ENCODE data around the gene GNA14. TPM values are rescaled to one million over a fixed set of nuclear protein-coding genes. Genes with fewer than 3 reads are reported as not detected.

GNA14 gene
- total RNA-seq, 4 donors from 2014 or later: 0.20 to 0.56 (median 0.22) TPM; not detected in 1

GRCh38 chr9:77386187-77386586, 261.9 kb downstream of the GNA14 start:
- Histone ChIP-seq H3K4me3 (no peak overlapping the region), H3K9me3 (no peaks in the 10 kb centered on the region), H3K4me1 (no peaks in the 10 kb centered on the region), H3K27ac (no peak overlapping the region), H3K36me3 (peaks cover 0 to 36% of the 10 kb centered on the region in 2 donors), H3K27me3 (no peaks in the 10 kb centered on the region)
- TF ChIP-seq POLR2A (IDR thresholded peaks at IDR 0.05) (no peak), CTCF (IDR thresholded peaks at IDR 0.05 in 4 of 5, conservative IDR thresholded peaks at IDR 0.05 in 1 of 5) (no peak)
- in situ Hi-C loops (cut with MboI; ENCODE audit: low sequenced_read_pairs in 4 of 4) (no loop called here), intact Hi-C loops (cut with DNase I; ENCODE audit: low total_unique reads) (no loop called here)
- no peak for ATAC-seq
- no peak for DNase-seq

GRCh38 chr9:77384406-77384805, 263.7 kb downstream of the GNA14 start:
- Histone ChIP-seq H3K9me3 (no peaks in the 10 kb centered on the region), H3K36me3 (peaks cover 0 to 25% of the 10 kb centered on the region in 2 donors), H3K27me3 (no peaks in the 10 kb centered on the region), H3K4me3 (no peak overlapping the region), H3K27ac (no peak overlapping the region), H3K4me1 (no peaks in the 10 kb centered on the region)
- no peak for DNase-seq
- in situ Hi-C loops (cut with MboI; ENCODE audit: low sequenced_read_pairs in 4 of 4): no loop called here
- TF ChIP-seq CTCF (IDR thresholded peaks at IDR 0.05 in 4 of 5, conservative IDR thresholded peaks at IDR 0.05 in 1 of 5) (no peak), POLR2A (IDR thresholded peaks at IDR 0.05) (no peak)
- intact Hi-C loops (cut with DNase I; ENCODE audit: low total_unique reads): no loop called here
- ATAC-seq: no peak

GRCh38 chr9:77375956-77376532, 272.1 kb downstream of the GNA14 start:
- Histone ChIP-seq H3K27ac (no peak overlapping the region), H3K27me3 (no peaks in the 10 kb centered on the region), H3K4me3 (no peak overlapping the region), H3K4me1 (no peaks in the 10 kb centered on the region), H3K9me3 (no peaks in the 10 kb centered on the region), H3K36me3 (peaks cover 3 to 4% of the 10 kb centered on the region in 2 donors)
- ATAC-seq (no peak), DNase-seq (no peak)
- in situ Hi-C loops (cut with MboI; ENCODE audit: low sequenced_read_pairs in 4 of 4): no loop called here
- TF ChIP-seq POLR2A (IDR thresholded peaks at IDR 0.05): no peak
- no peak for TF ChIP-seq CTCF (IDR thresholded peaks at IDR 0.05 in 4 of 5, conservative IDR thresholded peaks at IDR 0.05 in 1 of 5)
- intact Hi-C loops (cut with DNase I; ENCODE audit: low total_unique reads): no loop called here

- H3K4me3 ChIP-seq: no peak overlapping the region
- H3K4me1 ChIP-seq: no peaks in the 10 kb centered on the region
- no peak for TF ChIP-seq POLR2A (IDR thresholded peaks at IDR 0.05)
- no peak for TF ChIP-seq CTCF (IDR thresholded peaks at IDR 0.05 in 4 of 5, conservative IDR thresholded peaks at IDR 0.05 in 1 of 5)
- ATAC-seq: no peak
- H3K27me3 ChIP-seq: no peaks in the 10 kb centered on the region
- no peaks in the 10 kb centered on the region for H3K9me3 ChIP-seq
- no peak overlapping the region for H3K27ac ChIP-seq
- no peak for DNase-seq
- peaks cover 5 to 22% of the 10 kb centered on the region in 2 donors for H3K36me3 ChIP-seq
- in situ Hi-C loops (cut with MboI; ENCODE audit: low sequenced_read_pairs in 4 of 4) (loop anchor here in 1 of 4 donors (25.0 kb wide), 1 partner anchor 137 kb away; no protein-coding TSS in a partner anchor), intact Hi-C loops (cut with DNase I; ENCODE audit: low total_unique reads) (no loop called here)
These were observed 273.9 kb downstream of the GNA14 start for GRCh38 chr9:77374266-77374665.
